ENCODE data around the gene CERK.

DNA sequence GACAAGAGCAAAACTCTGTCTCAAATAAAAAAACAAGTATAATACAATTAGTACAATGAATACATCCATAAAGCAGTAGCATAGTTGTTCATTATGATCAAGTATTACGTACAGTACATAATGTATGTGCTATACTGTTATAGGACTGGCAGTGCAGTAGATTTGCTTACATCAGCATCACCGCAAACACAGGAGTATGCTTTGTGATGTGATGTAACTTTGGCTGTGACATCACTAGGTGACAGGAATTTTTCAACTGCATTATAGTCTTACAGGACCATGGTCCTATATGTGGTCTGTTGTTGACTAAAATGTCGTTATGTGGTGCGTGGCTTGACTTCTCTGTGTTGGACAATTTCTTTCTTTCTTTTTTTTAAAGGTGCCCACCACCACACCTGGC is 41.0 kb upstream of the CERK start:
- TF ChIP-seq CTCF (IDR thresholded peaks at IDR 0.05; ENCODE audit: low read length) = no peak
- TF ChIP-seq EZH2 (optimal IDR thresholded peaks at IDR 0.05; ENCODE audit: low read depth, low read length) = no peak
